ENCODE data around the gene RNF187.

- no peak for TF ChIP-seq POLR2AphosphoS5 (IDR thresholded peaks at IDR 0.05)
- no peak for TF ChIP-seq CTCF (IDR thresholded peaks at IDR 0.05)
These were observed 23.7 kb downstream of the RNF187 start for GRCh38 chr1:228510803-228511413.
